Psoas muscle (tissue), 8 donors: ENCODE data around the gene EXD3. TPM values are rescaled to one million over a fixed set of nuclear protein-coding genes. Genes with fewer than 3 reads are reported as not detected.
A peak's percentile ranks its signal among the peaks of the same experiment; 100 is the strongest.

Source experiments
- ATAC-seq, 4 donors: fragments of 200-7000 bp; cut with Tn5 transposase; one replicate each; pipeline ENCODE4 v1.9.1; 2020; ENCODE audit warnings: moderate library complexity in 3 of 4, mild to moderate bottlenecking in 2 of 4
- DNase-seq, 2 donors: peaks; one replicate each; pipeline ENCODE4 v3.0.0-alpha.2; 2020
- H3K27ac ChIP-seq: fragments of 200-600 bp; one replicate; pipeline ENCODE4 v1.8.0; 2022
- H3K27me3 ChIP-seq, 3 donors: fragments of 200-600 bp in 1 of 3; one replicate each; pipeline versions ENCODE4 v1.6.1 to v1.8.0; 2013 to 2022; ENCODE audit warnings: low read length in 2 of 3, mild to moderate bottlenecking in 2 of 3, moderate library complexity in 1 of 3; ENCODE audit not compliant: insufficient read depth in 3 of 3
- H3K36me3 ChIP-seq, 2 donors: fragments of 200-600 bp in 1 of 2; one replicate each; pipeline versions ENCODE4 v1.6.1 to v1.8.0; 2013 to 2022; ENCODE audit warnings: low read depth in 1 of 2, mild to moderate bottlenecking in 1 of 2, moderate library complexity in 1 of 2; ENCODE audit not compliant: insufficient read depth in 1 of 2
- H3K4me1 ChIP-seq: fragments of 200-600 bp; one replicate; pipeline ENCODE4 v1.8.0; 2022
- H3K4me3 ChIP-seq: fragments of 200-600 bp; one replicate; pipeline ENCODE4 v1.8.0; 2022; ENCODE audit warnings: mild to moderate bottlenecking
- H3K9me3 ChIP-seq: fragments of 200-600 bp; one replicate; pipeline ENCODE4 v1.8.0; 2022
- WGBS, 3 donors: extraction: QIAGEN DNeasy Blood & Tissue Kit; methylation state at CpG; one replicate each; pipeline versions ENCODE4 v1.1.6 to v1.1.7; 2013; 5-methylcytosine and 5-hydroxymethylcytosine counted together
- intact Hi-C, 2 donors: fragments of 100-400 bp; cut with DNase I; formaldehyde crosslinking; loops; one replicate each; pipeline versions ENCODE4 v1.11.0 to v1.14.2; 2022
- polyA plus RNA-seq, 3 donors: library from polyadenylated mRNA; stranded (reverse); fragments of 200-250 nt; gene quantifications; one replicate each; pipeline ENCODE4 v1.2.3, GENCODE V29; 2013
- total RNA-seq, 4 donors: library from RNA; stranded (reverse); fragmentation: NEBNext Ultra II Directional in 2 of 4; extraction: Animal tissue kit (Norgen Biotek cat#: 25700) in 2 of 4; gene quantifications; one replicate each; pipeline versions ENCODE4 v1.2.1 to v1.2.4, GENCODE V29; 2021 to 2023
- TF ChIP-seq, protein P1 (sequence below): fragments of 200-600 bp; IDR thresholded peaks from one replicate; pipeline ENCODE4 v1.8.0; 2022; ENCODE audit warnings: antibody characterized with exemption
- donor health status: healthy with polysubstance abuse.
- donor health status: DM: no; HTN: no; CAD: no; lungs with moderate emphysema.
- donor health status: Bipolar disorder and iron deficiency.
- donor health status: healthy.
- donor health status: DM: yes; HTN: yes; CAD: no.
- donor health status: DM: no; HTN: no; CAD: no.
- donor health status: DM: no; HTN: no; CAD: no.
- donor health status: DM: yes; HTN: yes; CAD: no.

The EXD3 gene
- total and polyA plus RNA-seq, 7 donors, result 5.7 to 11.2 (median 9.4) TPM

DNA sequence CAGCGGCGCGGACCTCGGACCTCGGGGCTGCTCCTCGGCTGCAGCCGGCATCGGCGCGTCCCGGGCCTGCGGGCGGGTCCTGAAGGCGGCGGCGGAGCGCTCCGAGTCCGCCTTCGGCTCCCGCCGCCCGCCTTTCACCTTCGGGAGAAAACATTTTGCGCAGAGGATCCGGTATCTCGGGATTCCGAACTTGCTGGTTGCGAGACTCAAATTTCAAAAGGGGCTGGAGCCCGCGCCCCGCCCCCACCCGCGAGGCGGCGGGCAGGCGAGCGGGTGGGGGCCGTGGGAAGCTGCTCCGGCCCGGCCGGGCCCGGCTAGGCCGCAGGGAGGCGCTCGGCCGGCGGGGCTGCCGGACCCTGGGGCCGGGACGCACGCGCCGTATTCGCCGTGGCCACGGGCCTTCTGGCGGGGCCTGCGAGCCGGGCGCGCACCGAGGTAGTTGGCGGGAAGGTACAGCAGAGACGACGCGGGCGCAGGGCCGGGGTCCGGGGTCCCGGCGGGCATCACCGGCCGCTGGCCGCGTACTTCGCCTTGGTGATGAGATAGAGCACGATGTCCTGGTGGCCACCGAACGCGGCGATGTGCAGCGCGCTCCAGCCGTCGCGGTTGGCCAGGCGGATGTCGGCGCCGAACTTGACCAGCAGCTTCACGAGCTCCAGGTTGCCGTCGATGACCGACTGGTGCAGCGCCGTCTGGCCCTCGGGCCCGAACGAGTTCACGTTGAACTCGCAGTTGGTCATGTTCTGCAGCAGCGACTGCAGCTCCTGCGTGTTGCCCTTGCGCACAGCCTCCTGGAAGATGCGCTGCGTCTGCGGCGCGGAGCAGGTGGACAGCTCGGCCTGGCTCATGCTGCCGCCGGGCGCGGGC, 121.6 kb downstream of the EXD3 start:
- intact Hi-C loops, result no loop called here
- H3K4me1 ChIP-seq, result peaks cover 28% of the 10 kb centered on the region
- 0 to 1% (median 1%) methylated on average over 97 to 115 of the region's 115 CpGs for WGBS, 3 donors

GRCh38 chr9:137300567-137301080, 122.3 kb downstream of the EXD3 start:
- DNase-seq (no peak), ATAC-seq (no peak)
- Histone ChIP-seq H3K9me3 (no peaks in the 10 kb centered on the region), H3K36me3 (no peaks in the 10 kb centered on the region), H3K4me1 (peaks cover 21% of the 10 kb centered on the region), H3K27me3 (peaks cover 0 to 68% (median 24%) of the 10 kb centered on the region in 3 donors), H3K4me3 (peak overlapping the region; percentile 66), H3K27ac (no peak overlapping the region)
- 6 to 7% (median 6%) methylated on average over 24 to 25 of the region's 25 CpGs for WGBS, 3 donors
- TF ChIP-seq, protein P1, sequence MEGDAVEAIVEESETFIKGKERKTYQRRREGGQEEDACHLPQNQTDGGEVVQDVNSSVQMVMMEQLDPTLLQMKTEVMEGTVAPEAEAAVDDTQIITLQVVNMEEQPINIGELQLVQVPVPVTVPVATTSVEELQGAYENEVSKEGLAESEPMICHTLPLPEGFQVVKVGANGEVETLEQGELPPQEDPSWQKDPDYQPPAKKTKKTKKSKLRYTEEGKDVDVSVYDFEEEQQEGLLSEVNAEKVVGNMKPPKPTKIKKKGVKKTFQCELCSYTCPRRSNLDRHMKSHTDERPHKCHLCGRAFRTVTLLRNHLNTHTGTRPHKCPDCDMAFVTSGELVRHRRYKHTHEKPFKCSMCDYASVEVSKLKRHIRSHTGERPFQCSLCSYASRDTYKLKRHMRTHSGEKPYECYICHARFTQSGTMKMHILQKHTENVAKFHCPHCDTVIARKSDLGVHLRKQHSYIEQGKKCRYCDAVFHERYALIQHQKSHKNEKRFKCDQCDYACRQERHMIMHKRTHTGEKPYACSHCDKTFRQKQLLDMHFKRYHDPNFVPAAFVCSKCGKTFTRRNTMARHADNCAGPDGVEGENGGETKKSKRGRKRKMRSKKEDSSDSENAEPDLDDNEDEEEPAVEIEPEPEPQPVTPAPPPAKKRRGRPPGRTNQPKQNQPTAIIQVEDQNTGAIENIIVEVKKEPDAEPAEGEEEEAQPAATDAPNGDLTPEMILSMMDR, result no peak
- intact Hi-C loops, result no loop called here

More for the DNA sequence above, 121.6 kb downstream of the EXD3 start:
- DNase-seq, result peak; percentile 29 to 58
- Histone ChIP-seq H3K36me3 (no peaks in the 10 kb centered on the region), H3K27ac (peak overlapping the region; percentile 36), H3K27me3 (peaks cover 0 to 68% (median 20%) of the 10 kb centered on the region in 3 donors), H3K9me3 (no peaks in the 10 kb centered on the region), H3K4me3 (peak overlapping the region; percentile 66)
- TF ChIP-seq, protein P1, result peak; percentile 24
- ATAC-seq, result no peak

- Histone ChIP-seq H3K9me3 (no peaks in the 10 kb centered on the region), H3K4me3 (peak overlapping the region; percentile 66), H3K36me3 (no peaks in the 10 kb centered on the region), H3K27ac (no peak overlapping the region), H3K27me3 (peaks cover 0 to 71% (median 24%) of the 10 kb centered on the region in 3 donors), H3K4me1 (peaks cover 14% of the 10 kb centered on the region)
- TF ChIP-seq, protein P1, result no peak
- ATAC-seq (no peak), DNase-seq (no peak)
- intact Hi-C loops, result loop anchor here (5.0 to 10.0 kb wide), 2 partner anchors 107 to 225 kb away; no protein-coding TSS in a partner anchor
- WGBS, 3 donors, result 49 to 54% (median 53%) methylated on average over 16 of the region's 16 CpGs
These were observed 123.0 kb downstream of the EXD3 start for GRCh38 chr9:137299938-137300337.

GRCh38 chr9:137299203-137299565, 123.8 kb downstream of the EXD3 start:
- Histone ChIP-seq H3K9me3 (no peaks in the 10 kb centered on the region), H3K27me3 (peaks cover 0 to 78% (median 26%) of the 10 kb centered on the region in 3 donors), H3K4me3 (peak overlapping the region; percentile 66), H3K27ac (no peak overlapping the region), H3K36me3 (no peaks in the 10 kb centered on the region), H3K4me1 (peaks cover 7% of the 10 kb centered on the region)
- intact Hi-C loops, result loop anchor here (5.0 to 10.0 kb wide), 2 partner anchors 108 to 226 kb away; no protein-coding TSS in a partner anchor
- ATAC-seq (no peak), DNase-seq (no peak)
- TF ChIP-seq, protein P1, result no peak
- 53 to 65% (median 63%) methylated on average over 10 of the region's 10 CpGs for WGBS, 3 donors
